HepG2 (cell line): ENCODE data around the gene ATP8A2. TPM values are rescaled to one million over a fixed set of nuclear protein-coding genes. Genes with fewer than 3 reads are reported as not detected.

ENCODE experiments used
- ATAC-seq: fragments of 200-7000 bp; cut with Tn5 transposase; 3 replicates; pipeline ENCODE4 v1.9.1; 2020; ENCODE audit warnings: mild to moderate bottlenecking, moderate library complexity
- BruUV-seq: library from RNA; stranded (reverse); fragments of 400-500 nt; replicated peaks from 2 replicates; lab custom pipeline; 2021; lab: Mats Ljungman, UMichigan
- CTCF ChIA-PET: fragments of 300-600 bp; formaldehyde crosslinking; extraction: SDS; loops from one replicate; lab custom pipeline; 2021; ENCODE audit warnings: low total read pairs, inconsistent platforms, low intra/inter-chr PET ratio; lab: Yijun Ruan, JAX
- POLR2A ChIA-PET: fragments of 350-600 bp; sonication (Branson Sonifier 250); formaldehyde crosslinking; loops from one replicate; lab custom pipeline; 2020; ENCODE audit warnings: antibody characterized with exemption, inconsistent platforms; lab: Yijun Ruan, JAX
- DNase-seq: peaks from one replicate; pipeline ENCODE4 v3.0.0-alpha.2; 2015; ENCODE audit warnings: low spot score
- FAIRE-seq: peaks from 3 replicates; lab custom pipeline; 2011; peaks lifted over from hg19 to GRCh38; lab: Jason Lieb, UNC
- H2AFZ ChIP-seq: one replicate; pipeline ENCODE4 v1.6.1; 2011; ENCODE audit warnings: low read length, inconsistent platforms
- H3K27ac ChIP-seq: fragments of 300-600 bp; 3 replicates; pipeline ENCODE4 v1.8.0; 2011; ENCODE audit warnings: mixed run types, mild to moderate bottlenecking, mixed read lengths, low read length, inconsistent platforms; ENCODE audit not compliant: insufficient read depth; ENCODE audit errors: extremely low read length
- H3K27me3 ChIP-seq, 2 experiments: fragments of 200-600 bp in 1 of 2; 2 replicates in 1 of 2; 3 replicates in 1 of 2; pipeline versions ENCODE4 v1.6.0 to v1.8.0; 2011; ENCODE audit warnings: low read length in 2 of 2, mild to moderate bottlenecking in 2 of 2, moderate library complexity in 2 of 2, inconsistent platforms in 1 of 2; ENCODE audit not compliant: insufficient read depth in 2 of 2, control insufficient read depth in 1 of 2
- H3K36me3 ChIP-seq, 2 experiments: fragments of 200-600 bp in 1 of 2; replicated peaks in 1 of 2; 2 replicates in 1 of 2; 3 replicates in 1 of 2; pipeline versions ENCODE4 v1.5.1 to v1.8.0; 2011; ENCODE audit warnings: low read length in 2 of 2, inconsistent platforms in 1 of 2; ENCODE audit not compliant: insufficient read depth in 2 of 2, control insufficient read depth in 1 of 2
- H3K4me1 ChIP-seq: 2 replicates; pipeline ENCODE4 v1.5.1; 2012; ENCODE audit warnings: low read length, inconsistent platforms; ENCODE audit not compliant: insufficient read depth
- H3K4me2 ChIP-seq: 2 replicates; pipeline ENCODE4 v1.6.0; 2011; ENCODE audit warnings: low read depth, low read length, inconsistent platforms
- H3K4me3 ChIP-seq, 3 experiments: fragments of 200-600 bp in 1 of 3; sonication (generic), shearing (Covaris generic) in 1 of 3; replicated peaks in 1 of 3; 2 replicates each; pipeline ENCODE4 v1.5.1; 2011 to 2016; ENCODE audit warnings: low read length in 3 of 3, inconsistent platforms in 2 of 3, low read depth in 2 of 3, mild to moderate bottlenecking in 2 of 3, control low read depth in 1 of 3, mixed read lengths in 1 of 3; ENCODE audit not compliant: insufficient read depth in 1 of 3
- H3K79me2 ChIP-seq: one replicate; pipeline ENCODE4 v1.6.1; 2011; ENCODE audit warnings: low read length, inconsistent platforms; ENCODE audit not compliant: insufficient read depth
- H3K9ac ChIP-seq: 2 replicates; pipeline ENCODE4 v1.6.0; 2011; ENCODE audit warnings: mild to moderate bottlenecking, low read depth, low read length, inconsistent platforms; ENCODE audit not compliant: insufficient read depth
- H3K9me3 ChIP-seq: 2 replicates; pipeline ENCODE4 v1.5.1; 2012; ENCODE audit warnings: mild to moderate bottlenecking, low read length
- H4K20me1 ChIP-seq: 2 replicates; pipeline ENCODE4 v1.6.0; 2011; ENCODE audit warnings: inconsistent platforms, mild to moderate bottlenecking, low read length, moderate library complexity; ENCODE audit not compliant: insufficient read depth
- AGO1 ChIP-seq: fragments of 200-400 bp; formaldehyde crosslinking; IDR thresholded peaks from 2 replicates; pipeline ENCODE4 v1.6.1; 2017; ENCODE audit warnings: mild to moderate bottlenecking, low read depth, low read length, moderate library complexity; ENCODE audit not compliant: poor library complexity, severe bottlenecking
- HNRNPUL1 ChIP-seq: fragments of 200-400 bp; formaldehyde crosslinking; IDR thresholded peaks from 2 replicates; pipeline ENCODE4 v1.6.1; 2017; ENCODE audit warnings: low read depth, mild to moderate bottlenecking, low read length, moderate library complexity
- PHB2 ChIP-seq: fragments of 450-650 bp; IDR thresholded peaks from 2 replicates; pipeline ENCODE4 v1.6.1; 2018; ENCODE audit not compliant: partially characterized antibody
- POLR2AphosphoS5 ChIP-seq: IDR thresholded peaks from 2 replicates; pipeline ENCODE4 v1.6.1; 2012; ENCODE audit warnings: low read depth, low read length
- SIX1 ChIP-seq: sonication (generic); formaldehyde crosslinking; IDR thresholded peaks from 2 replicates; pipeline ENCODE4 v1.4.0; 2020; ENCODE audit warnings: missing genetic modification reagents, borderline replicate concordance
- TCF7 ChIP-seq: sonication (generic); IDR thresholded peaks from 2 replicates; pipeline ENCODE4 v1.6.1; 2016; ENCODE audit warnings: antibody characterized with exemption, low read depth
- TRIM24 ChIP-seq: sonication (generic); formaldehyde crosslinking; IDR thresholded peaks from 2 replicates; pipeline ENCODE4 v1.8.0; 2022; ENCODE audit warnings: mild to moderate bottlenecking, missing genetic modification reagents
- WGBS: methylation state at CpG from one replicate; pipeline ENCODE4 v1.1.6; 2017; ENCODE audit warnings: low lambda C conversion rate; 5-methylcytosine and 5-hydroxymethylcytosine counted together
- in situ Hi-C: cut with HindIII; loops from 2 replicates; pipeline ENCODE4 v1.10.0; 2017; ENCODE audit warnings: low pct_unique_long_range_greater_than_20kb; ENCODE audit not compliant: extremely low pct_ligation_motif_present
- intact Hi-C: fragments of 100-400 bp; cut with micrococcal nuclease; formaldehyde crosslinking; loops from one replicate; pipeline ENCODE4 v1.10.0; 2022; ENCODE audit not compliant: unreplicated experiment
- polyA plus RNA-seq, 8 experiments: library from polyadenylated mRNA; depleted of rRNA in 3 of 8; stranded (reverse) in 7 of 8; unstranded in 1 of 8; fragments of >200 nt; fragmentation: Illumina TruSeq in 4 of 8; extraction: Trizol in 4 of 8; gene quantifications; 2 replicates each; pipeline versions ENCODE4 v1.2.1 to v1.2.3, GENCODE V29; 2011 to 2016; ENCODE audit warnings: low read depth in 4 of 8, missing spikeins in 1 of 8, mixed read lengths in 1 of 8; ENCODE audit not compliant: insufficient read depth in 1 of 8
- total RNA-seq, 5 experiments: library from RNA; depleted of rRNA; stranded (reverse); fragments of >200 nt; fragmentation: Illumina TruSeq; extraction: Trizol; gene quantifications; 2 replicates each; pipeline ENCODE4 v1.2.3, GENCODE V29; 2016; ENCODE audit warnings: low read depth in 1 of 5
- TF ChIP-seq, protein P1 (sequence below): sonication (generic); formaldehyde crosslinking; IDR thresholded peaks from 2 replicates; pipeline ENCODE4 v1.9.0; 2021; ENCODE audit warnings: missing genetic modification reagents, borderline replicate concordance
- TF ChIP-seq, protein P2 (sequence below): sonication (generic); formaldehyde crosslinking; IDR thresholded peaks from 2 replicates; pipeline ENCODE4 v1.4.0; 2020; ENCODE audit warnings: missing genetic modification reagents; ENCODE audit errors: not compliant biosample characterization

The ATP8A2 gene
- total and polyA plus RNA-seq, 2 of the 13 experiments (the other 11 are each of a cell fraction or from before 2014, with no cell fraction given), result 0.09 TPM; not detected in 1

DNA sequence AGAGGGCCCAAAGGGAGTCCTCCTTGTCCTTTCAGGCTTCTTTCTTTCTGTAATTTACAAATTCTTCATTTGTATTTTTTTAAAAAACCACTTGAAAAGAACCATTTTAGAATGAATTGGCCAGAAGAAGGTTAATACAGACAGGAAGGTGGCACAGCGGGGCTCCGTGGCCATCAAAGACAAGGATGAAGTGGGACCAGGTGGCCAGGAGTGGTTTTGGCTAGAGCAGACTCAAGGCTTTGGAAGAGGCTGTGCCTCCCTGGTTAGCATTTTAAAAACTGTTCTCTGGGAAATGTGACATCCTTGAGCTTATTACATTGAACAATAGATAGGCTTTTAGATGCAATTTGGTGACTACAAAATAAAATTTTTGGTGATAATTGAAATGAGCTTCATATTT lies 48.4 kb downstream of the ATP8A2 start:
- 0% methylated on average over 2 of the region's 2 CpGs for WGBS
- no TSS peak for BruUV-seq
- H3K79me2 ChIP-seq, result no peaks in the 10 kb centered on the region
- ChIA-PET POLR2A (no interaction called here), CTCF (no interaction called here)
- H3K4me1 ChIP-seq, result peaks cover 20% of the 10 kb centered on the region
- H3K4me2 ChIP-seq, result no peak overlapping the region
- no peak overlapping the region for H2AFZ ChIP-seq
- no peaks in the 10 kb centered on the region; a peak in 1 of 5 replicates for H3K27me3 ChIP-seq
- no peak for ATAC-seq
- H4K20me1 ChIP-seq, result no peaks in the 10 kb centered on the region
- TF ChIP-seq, protein P1, sequence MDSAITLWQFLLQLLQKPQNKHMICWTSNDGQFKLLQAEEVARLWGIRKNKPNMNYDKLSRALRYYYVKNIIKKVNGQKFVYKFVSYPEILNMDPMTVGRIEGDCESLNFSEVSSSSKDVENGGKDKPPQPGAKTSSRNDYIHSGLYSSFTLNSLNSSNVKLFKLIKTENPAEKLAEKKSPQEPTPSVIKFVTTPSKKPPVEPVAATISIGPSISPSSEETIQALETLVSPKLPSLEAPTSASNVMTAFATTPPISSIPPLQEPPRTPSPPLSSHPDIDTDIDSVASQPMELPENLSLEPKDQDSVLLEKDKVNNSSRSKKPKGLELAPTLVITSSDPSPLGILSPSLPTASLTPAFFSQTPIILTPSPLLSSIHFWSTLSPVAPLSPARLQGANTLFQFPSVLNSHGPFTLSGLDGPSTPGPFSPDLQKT (CRISPR knock-in tag), result no peak
- TF ChIP-seq, protein P2, sequence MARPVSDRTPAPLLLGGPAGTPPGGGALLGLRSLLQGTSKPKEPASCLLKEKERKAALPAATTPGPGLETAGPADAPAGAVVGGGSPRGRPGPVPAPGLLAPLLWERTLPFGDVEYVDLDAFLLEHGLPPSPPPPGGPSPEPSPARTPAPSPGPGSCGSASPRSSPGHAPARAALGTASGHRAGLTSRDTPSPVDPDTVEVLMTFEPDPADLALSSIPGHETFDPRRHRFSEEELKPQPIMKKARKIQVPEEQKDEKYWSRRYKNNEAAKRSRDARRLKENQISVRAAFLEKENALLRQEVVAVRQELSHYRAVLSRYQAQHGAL (CRISPR knock-in tag), result no peak
- TF ChIP-seq PHB2, result no peak
- no peak for TF ChIP-seq HNRNPUL1
- no peak for TF ChIP-seq POLR2AphosphoS5
- TF ChIP-seq AGO1, result no peak
- TF ChIP-seq SIX1 (CRISPR knock-in tag), result no peak
- no peak for TF ChIP-seq TRIM24 (CRISPR knock-in tag)
- no peak for TF ChIP-seq TCF7
- no peaks in the 10 kb centered on the region for H3K9me3 ChIP-seq
- FAIRE-seq, result no peak
- H3K4me3 ChIP-seq, result no peak overlapping the region
- no peaks in the 10 kb centered on the region for H3K36me3 ChIP-seq
- in situ Hi-C loops, result no loop called here
- no peak for DNase-seq
- no peak overlapping the region for H3K9ac ChIP-seq
- intact Hi-C loops, result no loop called here
- H3K27ac ChIP-seq, result no peak overlapping the region
